ENCODE measurements around the gene LRRC8A.

- TF ChIP-seq CTCF (conservative IDR thresholded peaks at IDR 0.05; ENCODE audit: low read length) (no peak), EZH2phosphoT487 (IDR thresholded peaks at IDR 0.05; ENCODE audit: borderline replicate concordance, low read depth, low read length) (no peak)
These were observed 9.6 kb downstream of the LRRC8A start for GRCh38 chr9:128891321-128892220.

Data from OCI-LY7 (cell line).